H1 (cell line): ENCODE data around the gene FADS3. TPM values are rescaled to one million over a fixed set of nuclear protein-coding genes. Genes with fewer than 3 reads are reported as not detected.
A peak's percentile ranks its signal among the peaks of the same experiment; 100 is the strongest.

ENCODE experiments used
- CTCF ChIA-PET: fragments of 300-600 bp; sonication (Branson Sonifier 250); formaldehyde crosslinking; loops from one replicate; lab custom pipeline; 2021; ENCODE audit not compliant: partially characterized antibody; lab: Charles Lee
- POLR2A ChIA-PET: fragments of 300-600 bp; sonication (Branson Sonifier 250); formaldehyde crosslinking; loops from one replicate; lab custom pipeline; 2021; ENCODE audit warnings: inconsistent platforms; ENCODE audit not compliant: partially characterized antibody; lab: Charles Lee
- DNase-seq, 2 experiments: peaks; one replicate each; pipeline versions ENCODE4 v3.0.0 to v3.0.0-alpha.2; 2010 to 2022; ENCODE audit warnings: low spot score in 2 of 2, low read depth in 1 of 2, mixed read lengths in 1 of 2
- FAIRE-seq: peaks from 2 replicates; lab custom pipeline; 2011; peaks lifted over from hg19 to GRCh38; lab: Jason Lieb, UNC
- H2AFZ ChIP-seq: 2 replicates; pipeline ENCODE4 v1.8.1; 2012; ENCODE audit warnings: low read length, inconsistent platforms
- H2AK5ac ChIP-seq: 2 replicates; pipeline ENCODE4 v1.6.1; 2013; ENCODE audit warnings: low read depth, low read length
- H2BK120ac ChIP-seq: replicated peaks from 2 replicates; pipeline ENCODE3; 2013; ENCODE audit warnings: low read depth, low read length, inconsistent platforms
- H2BK12ac ChIP-seq: 2 replicates; pipeline ENCODE4 v1.6.1; 2013; ENCODE audit warnings: low read depth, low read length
- H2BK15ac ChIP-seq: 2 replicates; pipeline ENCODE4 v1.6.1; 2013; ENCODE audit warnings: low read length
- H2BK20ac ChIP-seq: 2 replicates; pipeline ENCODE4 v1.6.1; 2013; ENCODE audit warnings: low read length
- H2BK5ac ChIP-seq: 2 replicates; pipeline ENCODE4 v1.6.1; 2013; ENCODE audit warnings: low read depth, low read length
- H3K14ac ChIP-seq: 2 replicates; pipeline ENCODE4 v1.6.1; 2013; ENCODE audit warnings: inconsistent platforms; ENCODE audit not compliant: insufficient read length
- H3K18ac ChIP-seq: 2 replicates; pipeline ENCODE4 v1.6.1; 2013; ENCODE audit warnings: low read length; ENCODE audit errors: extremely low read depth
- H3K23ac ChIP-seq: 2 replicates; pipeline ENCODE4 v1.6.1; 2013; ENCODE audit warnings: inconsistent platforms; ENCODE audit not compliant: insufficient read length
- H3K23me2 ChIP-seq: 2 replicates; pipeline ENCODE4 v1.6.1; 2013; ENCODE audit warnings: low read depth, low read length
- H3K27ac ChIP-seq: 2 replicates; pipeline ENCODE4 v1.6.1; 2011; ENCODE audit warnings: low read depth, low read length, inconsistent platforms
- H3K27me3 ChIP-seq, 4 experiments: replicated peaks in 1 of 4; 1 replicate in 1 of 4; 2 replicates in 3 of 4; pipeline versions ENCODE4 v1.6.1 to v1.8.1; 2011 to 2013; ENCODE audit warnings: low read length in 3 of 4, mild to moderate bottlenecking in 3 of 4, inconsistent platforms in 2 of 4, mixed read lengths in 2 of 4, moderate library complexity in 1 of 4; ENCODE audit not compliant: control insufficient read depth in 3 of 4, insufficient read depth in 3 of 4; ENCODE audit errors: extremely low read depth in 1 of 4
- H3K36me3 ChIP-seq, 4 experiments: 2 replicates each; pipeline versions ENCODE4 v1.6.1 to v1.8.1; 2011 to 2013; ENCODE audit warnings: mild to moderate bottlenecking in 4 of 4, low read length in 3 of 4, moderate library complexity in 2 of 4, control low read depth in 1 of 4, inconsistent platforms in 1 of 4; ENCODE audit not compliant: insufficient read depth in 4 of 4, control insufficient read depth in 2 of 4
- H3K4ac ChIP-seq: replicated peaks from 2 replicates; pipeline ENCODE3; 2013; ENCODE audit warnings: low read length, low read depth, mixed read lengths, inconsistent platforms; ENCODE audit not compliant: insufficient read length
- H3K4me1 ChIP-seq, 4 experiments: replicated peaks in 1 of 4; 1 replicate in 1 of 4; 2 replicates in 3 of 4; pipeline versions ENCODE4 v1.6.1 to v1.8.1; 2011 to 2013; ENCODE audit warnings: low read length in 3 of 4, inconsistent platforms in 2 of 4, mixed read lengths in 1 of 4; ENCODE audit not compliant: insufficient read depth in 4 of 4, control insufficient read depth in 3 of 4
- H3K4me2 ChIP-seq, 2 experiments: 2 replicates each; pipeline versions ENCODE4 v1.6.1 to v1.8.1; 2011 to 2013; ENCODE audit warnings: low read depth in 2 of 2, low read length in 2 of 2, control low read depth in 1 of 2, inconsistent platforms in 1 of 2, mild to moderate bottlenecking in 1 of 2; ENCODE audit not compliant: insufficient read depth in 1 of 2
- H3K4me3 ChIP-seq, 4 experiments: fragments of 200-600, 300-600 bp in 1 of 4; sonication (generic), shearing (Covaris generic), sonication (Bioruptor Twin) in 1 of 4; 2 replicates each; pipeline versions ENCODE4 v1.5.1 to v1.8.1; 2011 to 2016; ENCODE audit warnings: low read length in 4 of 4, low read depth in 3 of 4, control low read depth in 2 of 4, inconsistent platforms in 2 of 4, mild to moderate bottlenecking in 2 of 4, mixed read lengths in 1 of 4, moderate library complexity in 1 of 4; ENCODE audit not compliant: insufficient read depth in 2 of 4; ENCODE audit errors: extremely low read depth in 1 of 4
- H3K56ac ChIP-seq: replicated peaks from 2 replicates; pipeline ENCODE3; 2013; ENCODE audit warnings: low read depth, mild to moderate bottlenecking, mixed read lengths, low read length, inconsistent platforms; ENCODE audit not compliant: insufficient read length
- H3K79me1 ChIP-seq: 2 replicates; pipeline ENCODE4 v1.6.1; 2013; ENCODE audit warnings: low read depth, low read length, control low read depth
- H3K79me2 ChIP-seq, 2 experiments: 2 replicates each; pipeline versions ENCODE4 v1.6.1 to v1.8.1; 2012 to 2013; ENCODE audit warnings: low read length in 2 of 2, mild to moderate bottlenecking in 2 of 2, inconsistent platforms in 1 of 2; ENCODE audit not compliant: insufficient read depth in 2 of 2, control insufficient read depth in 1 of 2
- H3K9ac ChIP-seq, 4 experiments: replicated peaks in 1 of 4; 1 replicate in 1 of 4; 2 replicates in 3 of 4; pipeline versions ENCODE4 v1.6.1 to v1.8.1; 2011 to 2013; ENCODE audit warnings: low read depth in 3 of 4, low read length in 3 of 4, control low read depth in 2 of 4, mild to moderate bottlenecking in 2 of 4, moderate library complexity in 2 of 4, inconsistent platforms in 1 of 4; ENCODE audit errors: extremely low read depth in 1 of 4
- H3K9me3 ChIP-seq, 2 experiments: 2 replicates each; pipeline versions ENCODE4 v1.6.1 to v1.8.1; 2012 to 2013; ENCODE audit warnings: mild to moderate bottlenecking in 2 of 2, moderate library complexity in 2 of 2, control low read depth in 1 of 2, inconsistent platforms in 1 of 2, low read depth in 1 of 2, low read length in 1 of 2, mixed read lengths in 1 of 2; ENCODE audit not compliant: insufficient read depth in 2 of 2
- H4K20me1 ChIP-seq, 2 experiments: replicated peaks in 1 of 2; 2 replicates each; pipeline versions ENCODE3 to v1.8.1; 2011 to 2013; ENCODE audit warnings: inconsistent platforms in 2 of 2, low read length in 2 of 2, mild to moderate bottlenecking in 1 of 2; ENCODE audit not compliant: insufficient read depth in 2 of 2, control insufficient read depth in 1 of 2
- H4K5ac ChIP-seq: 2 replicates; pipeline ENCODE4 v1.6.1; 2013; ENCODE audit warnings: low read length, low read depth, mixed read lengths, inconsistent platforms; ENCODE audit not compliant: insufficient read length
- H4K8ac ChIP-seq: 2 replicates; pipeline ENCODE4 v1.8.0; 2013; ENCODE audit warnings: mild to moderate bottlenecking, moderate library complexity, low read length, inconsistent platforms; ENCODE audit not compliant: insufficient read depth; ENCODE audit errors: extremely low read depth
- H4K91ac ChIP-seq: replicated peaks from 2 replicates; pipeline ENCODE3; 2013; ENCODE audit warnings: low read length, mixed read lengths, inconsistent platforms; ENCODE audit not compliant: insufficient read length
- JUND ChIP-seq: IDR thresholded peaks from 2 replicates; pipeline ENCODE4 v1.6.1; 2011; ENCODE audit warnings: mild to moderate bottlenecking, improper control_type of control experiment, low read length
- KDM1A ChIP-seq: fragments of 200-600, 300-600 bp; sonication (generic); IDR thresholded peaks from 2 replicates; pipeline ENCODE4 v1.7.1; 2016; ENCODE audit warnings: mild to moderate bottlenecking, low read length, borderline replicate concordance
- WGBS, 2 experiments: shearing (Covaris generic) in 1 of 2; methylation state at CpG; one replicate each; pipeline versions ENCODE4 v1.1.6 to v1.1.7; 2013 to 2015; ENCODE audit warnings: low lambda C conversion rate in 2 of 2, mixed read lengths in 2 of 2, inconsistent platforms in 1 of 2, low coverage in 1 of 2, missing lambda C conversion rate in 1 of 2; ENCODE audit not compliant: insufficient replicate concordance in 2 of 2, insufficient coverage in 1 of 2, insufficient read length in 1 of 2; ENCODE audit errors: extremely low coverage in 1 of 2, missing lambda C conversion rate in 1 of 2; 5-methylcytosine and 5-hydroxymethylcytosine counted together
- polyA plus RNA-seq, 7 experiments: library from polyadenylated mRNA; depleted of rRNA in 3 of 7; stranded (reverse) in 5 of 7; unstranded in 2 of 7; fragments of >200 nt in 5 of 7; fragments of 200-250 nt in 2 of 7; gene quantifications; 1 replicate in 5 of 7; 2 replicates in 1 of 7; 4 replicates in 1 of 7; pipeline versions ENCODE4 v1.2.1 to v1.2.3, GENCODE V29; 2011 to 2013; ENCODE audit warnings: missing spikeins in 2 of 7, mixed read lengths in 2 of 7
- total RNA-seq: library from RNA; stranded (reverse); fragmentation: NEBNext Ultra II Directional; extraction: Animal tissue kit (Norgen Biotek cat#: 25700); gene quantifications from 2 replicates; pipeline ENCODE4 v1.2.1, GENCODE V29; 2021

The FADS3 gene
- total and polyA plus RNA-seq, 2 of the 8 experiments (the other 6 are each of a cell fraction or from before 2014, with no cell fraction given): 43.8 to 76.3 TPM

DNA sequence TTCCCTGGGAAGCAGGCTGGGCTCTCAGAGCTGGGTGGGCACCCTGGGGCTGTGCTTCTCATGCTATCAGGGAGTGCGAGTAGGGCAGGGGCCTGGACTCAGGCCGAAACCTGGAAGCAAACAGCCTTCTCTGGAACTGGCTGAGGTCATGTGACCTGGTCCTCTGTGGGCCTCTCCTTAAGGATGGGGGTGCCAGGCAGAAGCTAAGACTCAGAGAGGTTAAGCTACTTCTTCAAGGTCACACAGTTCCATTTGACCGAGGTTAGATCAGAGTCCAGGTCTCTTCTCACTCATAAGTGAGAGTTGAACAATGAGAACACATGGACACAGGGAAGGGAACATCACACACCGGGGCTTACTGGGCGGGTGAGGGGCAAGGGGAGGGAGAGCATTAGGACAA is 7.4 kb downstream of the FADS3 start:
- TF ChIP-seq KDM1A (0 out of 2 replicates have a peak, but pooled peaks have one; percentile 16), JUND (no peak)
- TF ChIP-seq, all 59 proteins: peak for 1
- H2BK120ac ChIP-seq: no peak overlapping the region
- no peak overlapping the region for H2BK12ac ChIP-seq
- no peak overlapping the region for H3K4ac ChIP-seq
- no peak overlapping the region for H3K56ac ChIP-seq
- no peaks in the 10 kb centered on the region for H3K27me3 ChIP-seq
- ChIA-PET CTCF (interaction anchor here (0.7 to 23.2 kb wide), 8 partner anchors 9 to 342 kb away, joined by 3 to 658 read pairs (median 13); partner anchors contain the start of gene BEST1), POLR2A (interaction anchor here (0.8 to 2.6 kb wide), 5 partner anchors 8 to 97 kb away, joined by 3 to 15 read pairs (median 4); no protein-coding TSS in a partner anchor)
- no peak overlapping the region for H3K18ac ChIP-seq
- H3K79me2 ChIP-seq: peaks cover 0 to 2% of the 10 kb centered on the region in 2 experiments; a peak in 1 of 4 replicates
- no peaks in the 10 kb centered on the region; the same call in 1 of the 2 replicates for H3K79me1 ChIP-seq
- H2BK15ac ChIP-seq: no peak overlapping the region
- H4K91ac ChIP-seq: no peak overlapping the region
- peaks cover 0 to 2% (median 0%) of the 10 kb centered on the region in 4 experiments; a peak in 1 of 8 replicates for H3K36me3 ChIP-seq
- no peak overlapping the region for H2AFZ ChIP-seq
- H3K23ac ChIP-seq: no peak overlapping the region
- H2BK20ac ChIP-seq: no peak overlapping the region
- no peak overlapping the region for H3K27ac ChIP-seq
- no peak overlapping the region; the same call in 1 of the 2 replicates for H4K8ac ChIP-seq
- FAIRE-seq (no peak), DNase-seq (no peak)
- H3K9ac ChIP-seq: no peak overlapping the region
- H4K20me1 ChIP-seq: peaks cover 0 to 9% of the 10 kb centered on the region in 2 experiments
- peaks cover 0 to 17% (median 8%) of the 10 kb centered on the region in 4 experiments for H3K4me1 ChIP-seq
- 99% methylated on average over 5 of the region's 5 CpGs; no CpG with 5 or more reads in 1 of the 2 experiments for WGBS, 2 experiments
- H3K23me2 ChIP-seq: no peaks in the 10 kb centered on the region
- H3K4me2 ChIP-seq: no peak overlapping the region
- no peaks in the 10 kb centered on the region for H3K9me3 ChIP-seq
- H4K5ac ChIP-seq: no peak overlapping the region
- no peak overlapping the region for H2AK5ac ChIP-seq
- no peak overlapping the region for H3K4me3 ChIP-seq
- no peak overlapping the region for H2BK5ac ChIP-seq
- no peak overlapping the region for H3K14ac ChIP-seq
